Tibial artery (tissue), 4 donors: ENCODE measurements around the gene ZBTB24.
"Not testable (repeated sequence)": the region's sequence is repeated elsewhere in the genome, so short reads cannot be mapped to it uniquely, and the experiment has no call there.

Source experiments
- DNase-seq, 2 donors: peaks; one replicate each; pipeline ENCODE4 v3.0.0-alpha.2; 2019
- H3K27ac ChIP-seq, 2 donors: fragments of 200-600 bp; sonication (generic) in 1 of 2; 1 replicate in 1 of 2; 2 replicates in 1 of 2; pipeline ENCODE4 v1.5.1; 2018 to 2019; ENCODE audit warnings: mild to moderate bottlenecking in 1 of 2
- H3K27me3 ChIP-seq, 2 donors: fragments of 200-600 bp; sonication (generic) in 1 of 2; one replicate each; pipeline versions ENCODE4 v1.5.1 to v1.6.0; 2016 to 2019
- H3K36me3 ChIP-seq, 3 donors: fragments of 200-600 bp; sonication (generic) in 2 of 3; one replicate each; pipeline ENCODE4 v1.5.1; 2016 to 2019; ENCODE audit warnings: mild to moderate bottlenecking in 2 of 3
- H3K4me1 ChIP-seq, 4 donors: fragments of 200-600 bp; sonication (generic) in 2 of 4; 1 replicate in 3 of 4; 2 replicates in 1 of 4; pipeline ENCODE4 v1.5.1; 2016 to 2019
- H3K4me3 ChIP-seq, 2 donors: fragments of 200-600 bp; sonication (generic) in 1 of 2; 1 replicate in 1 of 2; 2 replicates in 1 of 2; pipeline ENCODE4 v1.5.1; 2018 to 2019; ENCODE audit warnings: mild to moderate bottlenecking in 2 of 2
- H3K9me3 ChIP-seq, 3 donors: fragments of 200-600 bp; sonication (generic) in 1 of 3; one replicate each; pipeline ENCODE4 v1.5.1; 2016 to 2019
- CTCF ChIP-seq, 2 experiments: fragments of 200-600 bp in 1 of 2; fragments of 450-650 bp in 1 of 2; IDR thresholded peaks; one replicate each; pipeline ENCODE4 v1.5.1; 2017 to 2019; ENCODE audit warnings: antibody characterized with exemption in 2 of 2, mild to moderate bottlenecking in 1 of 2, moderate library complexity in 1 of 2
- intact Hi-C: fragments of 100-400 bp; cut with DNase I; formaldehyde crosslinking; loops from one replicate; pipeline ENCODE4 v1.15.0; 2023; ENCODE audit warnings: low total_unique reads

The ZBTB24 gene

DNA sequence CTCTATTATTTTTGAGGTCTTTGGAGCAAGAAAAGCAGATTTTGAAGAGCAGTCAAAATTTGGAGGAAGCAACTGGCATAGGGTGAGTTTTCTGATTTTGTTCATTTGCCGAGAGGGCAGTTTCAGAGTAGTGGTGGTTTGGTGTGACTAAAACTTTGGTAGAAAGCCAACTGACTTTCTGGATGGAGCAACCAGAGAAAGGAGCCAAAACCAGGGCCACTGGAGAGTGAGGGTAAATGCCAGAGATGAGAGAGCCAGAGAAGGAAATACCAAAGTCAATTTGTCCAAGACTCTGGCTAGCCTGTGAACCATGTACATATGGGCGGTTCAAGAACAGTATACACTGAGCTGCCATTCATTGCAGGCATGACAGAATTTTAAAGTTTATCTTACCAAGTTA is 40.5 kb upstream of the ZBTB24 start:
- no peak overlapping the region for H3K27ac ChIP-seq
- H3K4me3 ChIP-seq = no peak overlapping the region
- no peak for TF ChIP-seq CTCF (IDR thresholded peaks at IDR 0.05)
- DNase-seq = peak in 1 of 2 donors; percentile 32
- H3K4me1 ChIP-seq = peaks cover 0 to 3% (median 0%) of the 10 kb centered on the region in 4 donors
- no peaks in the 10 kb centered on the region for H3K27me3 ChIP-seq
- intact Hi-C loops = no loop called here
- peaks cover 0 to 7% (median 0%) of the 10 kb centered on the region in 3 donors for H3K9me3 ChIP-seq
- H3K36me3 ChIP-seq = no peaks in the 10 kb centered on the region

- peaks cover 0 to 3% (median 0%) of the 10 kb centered on the region in 4 donors for H3K4me1 ChIP-seq
- no peak overlapping the region for H3K27ac ChIP-seq
- no peaks in the 10 kb centered on the region for H3K36me3 ChIP-seq
- DNase-seq = no peak
- no peak for TF ChIP-seq CTCF (IDR thresholded peaks at IDR 0.05)
- peaks cover 0 to 7% (median 0%) of the 10 kb centered on the region in 3 donors for H3K9me3 ChIP-seq
- H3K27me3 ChIP-seq = no peaks in the 10 kb centered on the region
- no peak overlapping the region for H3K4me3 ChIP-seq
- intact Hi-C loops = no loop called here
These were observed 38.1 kb upstream of the ZBTB24 start for GRCh38 chr6:109521080-109521479.

GRCh38 chr6:109519647-109520046 is 36.6 kb upstream of the ZBTB24 start:
- H3K27me3 ChIP-seq, DNase-seq, H3K4me3 ChIP-seq, H3K27ac ChIP-seq, H3K9me3 ChIP-seq, H3K4me1 ChIP-seq, H3K36me3 ChIP-seq, intact Hi-C loops: not testable (repeated sequence)

DNA sequence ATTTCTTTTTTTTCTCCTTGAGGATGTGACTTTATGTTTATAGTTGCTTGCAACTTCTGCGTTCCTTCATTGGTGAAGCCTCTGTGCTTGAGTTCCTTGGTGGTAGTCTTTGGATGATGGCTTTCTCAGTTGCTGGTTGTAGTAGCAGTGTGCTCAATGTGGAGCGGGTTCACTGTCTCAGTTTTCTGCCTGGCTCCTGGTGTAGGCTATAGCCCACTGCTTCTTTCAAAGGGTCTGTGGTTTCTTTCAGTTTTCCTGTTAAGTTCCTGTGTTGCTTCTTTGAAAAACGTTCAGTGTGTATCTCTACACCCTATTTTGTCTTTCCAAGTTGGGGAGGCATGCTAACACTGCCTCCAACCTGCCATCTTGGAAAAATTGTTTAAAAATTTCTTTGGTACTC is 33.9 kb upstream of the ZBTB24 start:
- Histone ChIP-seq H3K36me3 (no peaks in the 10 kb centered on the region), H3K4me1 (no peaks in the 10 kb centered on the region), H3K27me3 (no peaks in the 10 kb centered on the region), H3K4me3 (no peak overlapping the region), H3K9me3 (no peaks in the 10 kb centered on the region), H3K27ac (no peak overlapping the region)
- DNase-seq = no peak
- intact Hi-C loops = no loop called here
- no peak for TF ChIP-seq CTCF (IDR thresholded peaks at IDR 0.05)

- no peaks in the 10 kb centered on the region for H3K9me3 ChIP-seq
- no peaks in the 10 kb centered on the region for H3K4me1 ChIP-seq
- no peak for TF ChIP-seq CTCF (IDR thresholded peaks at IDR 0.05)
- no peak for DNase-seq
- H3K27ac ChIP-seq = no peak overlapping the region
- H3K36me3 ChIP-seq = no peaks in the 10 kb centered on the region
- no peaks in the 10 kb centered on the region for H3K27me3 ChIP-seq
- no peak overlapping the region for H3K4me3 ChIP-seq
- intact Hi-C loops = no loop called here
These were observed 32.9 kb upstream of the ZBTB24 start for GRCh38 chr6:109515781-109516409.

DNA sequence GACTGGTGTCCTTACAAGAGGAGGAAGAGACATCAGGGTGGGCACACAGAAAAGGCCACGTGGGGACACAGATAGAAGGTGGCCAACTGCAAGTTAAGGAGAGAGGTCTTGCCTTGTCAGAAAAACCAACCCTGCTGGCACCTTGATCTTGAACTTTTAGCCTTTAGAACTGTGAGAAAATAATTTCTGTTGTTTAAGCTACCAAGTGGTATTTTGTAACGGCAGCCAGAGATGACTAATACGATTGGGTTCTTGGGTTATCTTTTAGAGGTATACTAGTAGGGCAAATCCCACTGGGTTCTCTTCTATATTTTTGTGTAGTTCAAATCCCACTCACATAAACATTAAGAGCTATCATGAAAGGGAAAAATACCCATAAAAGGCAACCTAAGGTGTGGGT is 31.9 kb upstream of the ZBTB24 start:
- no peak for TF ChIP-seq CTCF (IDR thresholded peaks at IDR 0.05)
- no peaks in the 10 kb centered on the region for H3K9me3 ChIP-seq
- intact Hi-C loops = no loop called here
- no peaks in the 10 kb centered on the region for H3K27me3 ChIP-seq
- DNase-seq = no peak
- no peak overlapping the region for H3K27ac ChIP-seq
- H3K36me3 ChIP-seq = no peaks in the 10 kb centered on the region
- H3K4me3 ChIP-seq = no peak overlapping the region
- H3K4me1 ChIP-seq = no peaks in the 10 kb centered on the region
